Common myeloid progenitor, CD34-positive (primary cell): Measurements from ENCODE around the gene MEI4.

Experiments used
- CTCF ChIA-PET: fragments of 350-600 bp; sonication (Branson Sonifier 250); formaldehyde crosslinking; loops from one replicate; lab custom pipeline; 2021; ENCODE audit warnings: antibody characterized with exemption; lab: Charles Lee
- POLR2A ChIA-PET: fragments of 350-600 bp; sonication (Branson Sonifier 250); formaldehyde crosslinking; loops from one replicate; lab custom pipeline; 2021; ENCODE audit warnings: antibody characterized with exemption; lab: Charles Lee
- DNase-seq, 3 donors: peaks; one replicate each; pipeline versions ENCODE4 v3.0.0 to v3.0.0-alpha.2; 2013
- H3K27ac ChIP-seq, 2 experiments: 1 replicate in 1 of 2; 2 replicates in 1 of 2; pipeline ENCODE4 v1.7.0; 2013; ENCODE audit warnings: inconsistent platforms in 2 of 2, low read length in 2 of 2, mild to moderate bottlenecking in 2 of 2, low read depth in 1 of 2, moderate library complexity in 1 of 2; ENCODE audit not compliant: severe bottlenecking in 2 of 2, insufficient read depth in 1 of 2, poor library complexity in 1 of 2
- H3K27me3 ChIP-seq, 5 experiments: replicated peaks in 2 of 5; 1 replicate in 3 of 5; 2 replicates in 2 of 5; pipeline versions ENCODE4 v1.6.1 to v1.7.0; 2013; ENCODE audit warnings: low read length in 4 of 5, mild to moderate bottlenecking in 2 of 5, moderate library complexity in 2 of 5, inconsistent platforms in 1 of 5; ENCODE audit not compliant: insufficient read depth in 5 of 5, control insufficient read depth in 4 of 5
- H3K36me3 ChIP-seq, 4 experiments: 1 replicate in 2 of 4; 2 replicates in 2 of 4; pipeline versions ENCODE4 v1.6.1 to v1.7.0; 2013; ENCODE audit warnings: low read length in 3 of 4, control low read depth in 1 of 4, mild to moderate bottlenecking in 1 of 4; ENCODE audit not compliant: control insufficient read depth in 4 of 4, insufficient read depth in 4 of 4
- H3K4me1 ChIP-seq, 4 experiments: 1 replicate in 3 of 4; 2 replicates in 1 of 4; pipeline versions ENCODE4 v1.6.1 to v1.7.1; 2013; ENCODE audit warnings: low read length in 3 of 4, mild to moderate bottlenecking in 3 of 4, control low read depth in 1 of 4, inconsistent platforms in 1 of 4, moderate library complexity in 1 of 4; ENCODE audit not compliant: control insufficient read depth in 4 of 4, insufficient read depth in 4 of 4; ENCODE audit errors: control extremely low read depth in 1 of 4
- H3K4me3 ChIP-seq, 7 experiments: 1 replicate in 4 of 7; 2 replicates in 3 of 7; pipeline versions ENCODE4 v1.5.1 to v1.7.0; 2013; ENCODE audit warnings: mild to moderate bottlenecking in 7 of 7, low read length in 6 of 7, moderate library complexity in 6 of 7, inconsistent platforms in 2 of 7, low read depth in 2 of 7, control low read depth in 1 of 7; ENCODE audit not compliant: insufficient read depth in 4 of 7, control insufficient read depth in 1 of 7; ENCODE audit errors: extremely low read depth in 1 of 7
- H3K9me3 ChIP-seq, 5 experiments: 1 replicate in 4 of 5; 2 replicates in 1 of 5; pipeline versions ENCODE4 v1.6.1 to v1.7.1; 2013; ENCODE audit warnings: low read length in 4 of 5, mild to moderate bottlenecking in 2 of 5, inconsistent platforms in 1 of 5, low read depth in 1 of 5, moderate library complexity in 1 of 5; ENCODE audit not compliant: control insufficient read depth in 4 of 5, insufficient read depth in 2 of 5; ENCODE audit errors: control extremely low read depth in 1 of 5
- WGBS: methylation state at CpG from one replicate; pipeline ENCODE4 v1.1.5; 2013; ENCODE audit not compliant: insufficient coverage; 5-methylcytosine and 5-hydroxymethylcytosine counted together

The MEI4 gene

GRCh38 chr6:77764364-77764763, 111.5 kb downstream of the MEI4 start:
- H3K4me3 ChIP-seq, result no peak overlapping the region
- POLR2A ChIA-PET, result no interaction called here
- CTCF ChIA-PET, result no interaction called here
- H3K9me3 ChIP-seq, result peaks cover 0 to 10% (median 0%) of the 10 kb centered on the region in 5 experiments
- no CpG with 5 or more reads among the region's 1 CpG for WGBS
- peaks cover 0 to 5% (median 1%) of the 10 kb centered on the region in 4 experiments for H3K36me3 ChIP-seq
- DNase-seq, result no peak
- H3K27me3 ChIP-seq, result no peaks in the 10 kb centered on the region
- H3K27ac ChIP-seq, result no peak overlapping the region
- H3K4me1 ChIP-seq, result no peaks in the 10 kb centered on the region

- H3K4me3 ChIP-seq, result no peak overlapping the region
- ChIA-PET POLR2A (no interaction called here), CTCF (no interaction called here)
Observed at GRCh38 chr6:77773157-77773822, 120.5 kb downstream of the MEI4 start.

GRCh38 chr6:77774457-77774856, 121.6 kb downstream of the MEI4 start:
- H3K36me3 ChIP-seq, result no peaks in the 10 kb centered on the region
- ChIA-PET POLR2A (no interaction called here), CTCF (no interaction called here)
- peaks cover 0 to 5% (median 0%) of the 10 kb centered on the region in 5 experiments for H3K9me3 ChIP-seq
- no peaks in the 10 kb centered on the region for H3K27me3 ChIP-seq
- no CpG with 5 or more reads among the region's 1 CpG for WGBS
- no peak overlapping the region for H3K27ac ChIP-seq
- no peak overlapping the region for H3K4me3 ChIP-seq
- no peak for DNase-seq
- H3K4me1 ChIP-seq, result no peaks in the 10 kb centered on the region

More at GRCh38 chr6:77773157-77773822, 120.5 kb downstream of the MEI4 start:
- Histone ChIP-seq H3K36me3 (no peaks in the 10 kb centered on the region), H3K27ac (no peak overlapping the region), H3K27me3 (no peaks in the 10 kb centered on the region), H3K4me1 (no peaks in the 10 kb centered on the region), H3K9me3 (peaks cover 0 to 11% (median 0%) of the 10 kb centered on the region in 5 experiments)
- no peak for DNase-seq

GRCh38 chr6:77776441-77776840, 123.6 kb downstream of the MEI4 start:
- H3K27ac ChIP-seq, result no peak overlapping the region
- no CpG with 5 or more reads among the region's 1 CpG for WGBS
- POLR2A ChIA-PET, result no interaction called here

GRCh38 chr6:77778527-77778926, 125.7 kb downstream of the MEI4 start:
- no CpG with 5 or more reads among the region's 4 CpGs for WGBS
- ChIA-PET CTCF (no interaction called here), POLR2A (no interaction called here)

More at GRCh38 chr6:77776441-77776840, 123.6 kb downstream of the MEI4 start:
- Histone ChIP-seq H3K9me3 (peaks cover 0 to 2% (median 0%) of the 10 kb centered on the region in 5 experiments), H3K27me3 (no peaks in the 10 kb centered on the region), H3K4me1 (no peaks in the 10 kb centered on the region), H3K36me3 (no peaks in the 10 kb centered on the region), H3K4me3 (no peak overlapping the region)
- no peak for DNase-seq
- CTCF ChIA-PET, result no interaction called here

GRCh38 chr6:77786935-77787629, 134.2 kb downstream of the MEI4 start:
- Histone ChIP-seq H3K27me3 (no peaks in the 10 kb centered on the region), H3K4me3 (no peak overlapping the region), H3K27ac (no peak overlapping the region), H3K4me1 (peaks cover 0 to 8% (median 4%) of the 10 kb centered on the region in 4 experiments), H3K9me3 (peaks cover 0 to 7% (median 0%) of the 10 kb centered on the region in 5 experiments), H3K36me3 (no peaks in the 10 kb centered on the region)
- POLR2A ChIA-PET, result no interaction called here
- 90% methylated on average over 4 of the region's 4 CpGs for WGBS
- no peak for DNase-seq
- CTCF ChIA-PET, result interaction anchor here (0.6 kb wide), 1 partner anchor 143 kb away, joined by 3 read pairs; no protein-coding TSS in a partner anchor

More at GRCh38 chr6:77778527-77778926, 125.7 kb downstream of the MEI4 start:
- no peak overlapping the region for H3K4me3 ChIP-seq
- H3K9me3 ChIP-seq, result peaks cover 0 to 2% (median 0%) of the 10 kb centered on the region in 5 experiments
- no peaks in the 10 kb centered on the region for H3K27me3 ChIP-seq
- no peak overlapping the region for H3K27ac ChIP-seq
- no peaks in the 10 kb centered on the region for H3K4me1 ChIP-seq
- no peak for DNase-seq
- H3K36me3 ChIP-seq, result no peaks in the 10 kb centered on the region
